Measurements from ENCODE around the gene LRP6.

GRCh38 chr12:12238605-12239004 is 28.2 kb downstream of the LRP6 start:
- TF ChIP-seq, protein P1, sequence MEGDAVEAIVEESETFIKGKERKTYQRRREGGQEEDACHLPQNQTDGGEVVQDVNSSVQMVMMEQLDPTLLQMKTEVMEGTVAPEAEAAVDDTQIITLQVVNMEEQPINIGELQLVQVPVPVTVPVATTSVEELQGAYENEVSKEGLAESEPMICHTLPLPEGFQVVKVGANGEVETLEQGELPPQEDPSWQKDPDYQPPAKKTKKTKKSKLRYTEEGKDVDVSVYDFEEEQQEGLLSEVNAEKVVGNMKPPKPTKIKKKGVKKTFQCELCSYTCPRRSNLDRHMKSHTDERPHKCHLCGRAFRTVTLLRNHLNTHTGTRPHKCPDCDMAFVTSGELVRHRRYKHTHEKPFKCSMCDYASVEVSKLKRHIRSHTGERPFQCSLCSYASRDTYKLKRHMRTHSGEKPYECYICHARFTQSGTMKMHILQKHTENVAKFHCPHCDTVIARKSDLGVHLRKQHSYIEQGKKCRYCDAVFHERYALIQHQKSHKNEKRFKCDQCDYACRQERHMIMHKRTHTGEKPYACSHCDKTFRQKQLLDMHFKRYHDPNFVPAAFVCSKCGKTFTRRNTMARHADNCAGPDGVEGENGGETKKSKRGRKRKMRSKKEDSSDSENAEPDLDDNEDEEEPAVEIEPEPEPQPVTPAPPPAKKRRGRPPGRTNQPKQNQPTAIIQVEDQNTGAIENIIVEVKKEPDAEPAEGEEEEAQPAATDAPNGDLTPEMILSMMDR (conservative IDR thresholded peaks at IDR 0.05; ENCODE audit: low read length): no peak
- no peak for TF ChIP-seq EZH2phosphoT487 (IDR thresholded peaks at IDR 0.05; ENCODE audit: borderline replicate concordance, low read depth, low read length)
